Breast epithelium (tissue), 4 donors: Measurements from ENCODE around the gene EIF6. TPM values are rescaled to one million over a fixed set of nuclear protein-coding genes. Genes with fewer than 3 reads are reported as not detected.
"Not testable (repeated sequence)": the region's sequence is repeated elsewhere in the genome, so short reads cannot be mapped to it uniquely, and the experiment has no call there.

ENCODE experiments used
- DNase-seq, 2 donors: peaks; one replicate each; pipeline ENCODE4 v3.0.0-alpha.2; 2019; ENCODE audit warnings: low spot score in 2 of 2
- H3K27ac ChIP-seq, 2 donors: fragments of 200-600 bp; sonication (generic) in 1 of 2; one replicate each; pipeline ENCODE4 v1.5.1; 2016 to 2019; ENCODE audit warnings: mild to moderate bottlenecking in 1 of 2
- H3K27me3 ChIP-seq, 2 donors: fragments of 200-600 bp; sonication (generic) in 1 of 2; one replicate each; pipeline versions ENCODE4 v1.5.1 to v1.6.0; 2017 to 2019; ENCODE audit warnings: control low read depth in 1 of 2, mild to moderate bottlenecking in 1 of 2
- H3K36me3 ChIP-seq: fragments of 200-600 bp; one replicate; pipeline ENCODE4 v1.5.1; 2019
- H3K4me1 ChIP-seq, 2 donors: fragments of 200-600 bp; sonication (generic); one replicate each; pipeline ENCODE4 v1.5.1; 2016 to 2019; ENCODE audit warnings: control low read depth in 1 of 2
- H3K4me3 ChIP-seq, 3 donors: fragments of 200-600 bp; sonication (generic); 1 replicate in 2 of 3; 2 replicates in 1 of 3; pipeline ENCODE4 v1.5.1; 2016 to 2019; ENCODE audit warnings: mild to moderate bottlenecking in 3 of 3, moderate library complexity in 2 of 3
- H3K9me3 ChIP-seq, 2 donors: fragments of 200-600 bp; sonication (generic) in 1 of 2; one replicate each; pipeline ENCODE4 v1.5.1; 2016 to 2019; ENCODE audit warnings: control low read depth in 1 of 2
- CTCF ChIP-seq, 3 donors: fragments of 450-650 bp; IDR thresholded peaks; one replicate each; pipeline ENCODE4 v1.5.1; 2016 to 2017; ENCODE audit warnings: antibody characterized with exemption in 3 of 3, mild to moderate bottlenecking in 3 of 3, moderate library complexity in 3 of 3
- POLR2A ChIP-seq: fragments of 450-650 bp; IDR thresholded peaks from one replicate; pipeline ENCODE4 v1.6.1; 2016; ENCODE audit warnings: antibody characterized with exemption, mild to moderate bottlenecking, moderate library complexity
- POLR2AphosphoS5 ChIP-seq, 3 donors: sonication (generic); formaldehyde crosslinking; IDR thresholded peaks; one replicate each; pipeline ENCODE4 v1.6.1; 2017; ENCODE audit warnings: antibody characterized with exemption in 3 of 3
- intact Hi-C: fragments of 100-400 bp; cut with DNase I; formaldehyde crosslinking; loops from one replicate; pipeline ENCODE4 v1.15.1; 2023; ENCODE audit warnings: low total_unique reads
- total RNA-seq, 3 donors: library from RNA; depleted of rRNA; stranded (reverse); fragments of >200 nt; gene quantifications; one replicate each; pipeline ENCODE4 v1.1.0, GENCODE V29; 2016

The EIF6 gene
- total RNA-seq, 3 donors from 2014 or later, result 81.9 to 98.6 (median 88.0) TPM

GRCh38 chr20:35260426-35260825, 24.1 kb downstream of the EIF6 start:
- intact Hi-C loops, result no loop called here
- Histone ChIP-seq H3K9me3 (no peaks in the 10 kb centered on the region), H3K4me1 (no peaks in the 10 kb centered on the region), H3K4me3 (no peak overlapping the region), H3K36me3 (no peaks in the 10 kb centered on the region), H3K27me3 (no peaks in the 10 kb centered on the region), H3K27ac (peak overlapping the region; percentile 58 to 69)
- DNase-seq, result peak in 1 of 2 donors; percentile 50
- TF ChIP-seq CTCF (IDR thresholded peaks at IDR 0.05) (no peak), POLR2AphosphoS5 (IDR thresholded peaks at IDR 0.05) (no peak), POLR2A (no peak)

GRCh38 chr20:35257175-35257909, 27.2 kb downstream of the EIF6 start:
- Histone ChIP-seq H3K9me3 (no peaks in the 10 kb centered on the region), H3K4me1 (no peaks in the 10 kb centered on the region), H3K36me3 (no peaks in the 10 kb centered on the region), H3K4me3 (no peak overlapping the region), H3K27me3 (no peaks in the 10 kb centered on the region), H3K27ac (no peak overlapping the region)
- no peak for DNase-seq
- intact Hi-C loops, result no loop called here
- TF ChIP-seq POLR2AphosphoS5 (IDR thresholded peaks at IDR 0.05) (no peak), CTCF (IDR thresholded peaks at IDR 0.05) (no peak), POLR2A (no peak)

- intact Hi-C loops, result no loop called here
Measured at GRCh38 chr20:35254448-35254999, 30.0 kb downstream of the EIF6 start.

GRCh38 chr20:35253010-35253409, 31.6 kb downstream of the EIF6 start:
- H3K36me3 ChIP-seq, result no peaks in the 10 kb centered on the region
- H3K9me3 ChIP-seq, result no peaks in the 10 kb centered on the region
- no peaks in the 10 kb centered on the region for H3K27me3 ChIP-seq
- H3K27ac ChIP-seq, result no peak overlapping the region
- TF ChIP-seq POLR2AphosphoS5 (IDR thresholded peaks at IDR 0.05) (no peak), POLR2A (no peak), CTCF (IDR thresholded peaks at IDR 0.05) (no peak)
- intact Hi-C loops, result no loop called here
- H3K4me1 ChIP-seq, result no peaks in the 10 kb centered on the region
- DNase-seq, result no peak
- no peak overlapping the region for H3K4me3 ChIP-seq

More at GRCh38 chr20:35254448-35254999, 30.0 kb downstream of the EIF6 start:
- Histone ChIP-seq H3K27ac (no peak overlapping the region), H3K4me1 (no peaks in the 10 kb centered on the region), H3K4me3 (no peak overlapping the region), H3K36me3 (no peaks in the 10 kb centered on the region), H3K9me3 (no peaks in the 10 kb centered on the region), H3K27me3 (no peaks in the 10 kb centered on the region)
- DNase-seq, result no peak
- TF ChIP-seq POLR2AphosphoS5 (IDR thresholded peaks at IDR 0.05), result no peak
- no peak for TF ChIP-seq CTCF (IDR thresholded peaks at IDR 0.05)
- no peak for TF ChIP-seq POLR2A

GRCh38 chr20:35252598-35252997, 32.0 kb downstream of the EIF6 start:
- H3K36me3 ChIP-seq, H3K27me3 ChIP-seq, H3K4me1 ChIP-seq, intact Hi-C loops, DNase-seq, H3K4me3 ChIP-seq, H3K27ac ChIP-seq, H3K9me3 ChIP-seq: not testable (repeated sequence)
